Mesenteric fat pad (tissue), 1 donor: ENCODE measurements around the gene PKP2. TPM values are rescaled to one million over a fixed set of nuclear protein-coding genes. Genes with fewer than 3 reads are reported as not detected.
"Not testable (repeated sequence)": the region's sequence is repeated elsewhere in the genome, so short reads cannot be mapped to it uniquely, and the experiment has no call there.

Source experiments
- DNase-seq: peaks from one replicate; pipeline ENCODE4 v3.0.0-alpha.2; 2020; ENCODE audit warnings: low spot score
- total RNA-seq: library from RNA; stranded (reverse); fragmentation: NEBNext Ultra II Directional; extraction: Animal tissue kit (Norgen Biotek cat#: 25700); gene quantifications from one replicate; pipeline ENCODE4 v1.2.1, GENCODE V29; 2021
- donor health status: DM: yes; HTN: yes; CAD: no.

PKP2 gene
- total RNA-seq, 1 donor from 2014 or later, result 1.00 TPM

DNA sequence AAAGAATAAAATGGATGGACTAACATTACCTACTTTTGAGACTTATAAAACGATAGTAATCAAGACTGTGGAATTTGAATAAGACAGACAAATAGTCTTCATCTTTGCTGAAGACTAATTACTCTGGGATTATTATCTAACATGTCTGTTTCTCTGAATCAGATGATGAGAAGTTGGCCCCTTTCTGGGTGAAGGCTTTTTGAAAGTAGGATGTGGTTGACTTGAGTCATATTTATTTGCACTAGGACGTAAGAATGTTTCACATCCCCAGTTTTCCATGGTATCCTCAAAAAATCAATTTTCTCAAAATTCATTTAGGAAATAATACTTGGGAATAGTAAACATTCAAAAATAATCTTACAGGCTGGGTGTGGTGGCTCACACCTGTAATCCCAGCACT lies 31.8 kb downstream of the PKP2 start:
- DNase-seq, result no peak

DNA sequence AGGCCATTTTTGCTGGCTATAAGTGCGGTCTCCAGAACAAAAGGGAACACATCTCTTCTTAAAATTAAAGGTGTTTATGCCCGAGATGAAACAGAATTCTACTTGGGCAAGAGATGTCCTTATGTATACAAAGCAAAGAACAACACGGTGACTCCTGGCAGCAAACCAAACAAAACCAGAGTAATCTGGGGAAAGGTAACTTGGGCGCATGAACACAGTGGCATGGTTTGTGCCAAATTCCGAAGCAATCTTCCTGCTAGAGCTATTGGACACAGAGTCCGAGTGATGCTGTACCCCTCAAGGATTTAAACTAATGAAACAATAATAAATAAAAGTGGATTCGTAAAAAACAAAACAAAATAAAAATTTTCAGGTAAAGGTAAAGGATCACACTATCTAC lies 33.4 kb downstream of the PKP2 start:
- DNase-seq, result no peak

DNA sequence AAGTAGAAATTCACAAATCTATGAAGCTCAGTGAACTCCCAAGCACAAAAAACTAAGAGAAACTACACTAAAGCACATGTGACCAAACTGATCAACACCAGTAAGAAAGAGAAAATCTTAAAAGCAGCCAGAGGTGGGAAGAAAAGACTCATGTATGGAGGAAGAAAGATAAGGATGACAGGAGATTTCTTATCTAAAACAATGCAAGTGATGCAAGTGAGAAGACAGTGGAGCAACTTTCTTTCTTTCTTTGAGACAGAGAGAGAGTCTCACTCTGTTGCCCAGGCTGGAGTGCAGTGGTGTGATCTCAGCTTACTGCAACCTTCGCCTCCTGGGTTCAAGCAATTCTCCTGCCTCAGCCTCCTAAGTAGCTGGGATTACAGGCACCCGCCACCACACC lies 34.9 kb downstream of the PKP2 start:
- not testable (repeated sequence) for DNase-seq

DNA sequence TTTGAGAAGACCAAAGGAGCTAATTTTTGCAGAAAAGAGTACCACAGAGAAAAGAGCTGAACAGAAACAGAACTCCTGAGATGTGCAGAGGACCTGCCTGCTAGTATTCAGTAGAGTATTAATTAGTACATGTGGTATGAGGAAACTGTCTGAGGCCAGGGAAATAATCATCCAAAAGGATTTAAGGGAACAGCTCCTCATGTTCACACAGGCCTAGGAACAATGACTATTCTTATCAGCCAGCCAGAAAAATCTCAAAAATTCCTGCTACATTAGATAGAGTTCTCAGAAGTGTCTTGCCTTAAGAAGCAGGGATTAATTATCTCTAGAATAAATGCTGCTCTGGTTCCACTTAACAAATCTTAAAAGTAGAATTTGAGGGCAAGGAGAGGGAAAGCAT lies 36.4 kb downstream of the PKP2 start:
- no peak for DNase-seq

DNA sequence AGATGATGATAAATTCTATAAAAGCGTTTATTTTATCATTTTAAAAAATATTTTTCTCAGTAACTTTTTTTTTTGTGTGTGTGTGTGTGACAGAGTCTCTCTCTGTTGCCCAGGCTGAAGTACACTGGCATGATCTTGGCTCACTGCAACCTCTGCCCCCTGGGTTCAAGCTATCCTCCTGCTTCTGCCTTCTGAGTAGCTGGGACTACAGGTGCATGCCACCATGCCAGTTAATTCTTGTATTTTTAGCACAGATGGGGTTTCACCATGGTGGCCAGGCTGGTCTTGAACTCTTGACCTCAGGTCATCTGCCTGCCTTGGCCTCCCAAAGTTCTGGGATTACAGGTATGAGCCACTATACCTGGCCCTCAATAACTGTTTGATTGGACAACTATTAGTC lies 37.2 kb downstream of the PKP2 start:
- no peak for DNase-seq

DNA sequence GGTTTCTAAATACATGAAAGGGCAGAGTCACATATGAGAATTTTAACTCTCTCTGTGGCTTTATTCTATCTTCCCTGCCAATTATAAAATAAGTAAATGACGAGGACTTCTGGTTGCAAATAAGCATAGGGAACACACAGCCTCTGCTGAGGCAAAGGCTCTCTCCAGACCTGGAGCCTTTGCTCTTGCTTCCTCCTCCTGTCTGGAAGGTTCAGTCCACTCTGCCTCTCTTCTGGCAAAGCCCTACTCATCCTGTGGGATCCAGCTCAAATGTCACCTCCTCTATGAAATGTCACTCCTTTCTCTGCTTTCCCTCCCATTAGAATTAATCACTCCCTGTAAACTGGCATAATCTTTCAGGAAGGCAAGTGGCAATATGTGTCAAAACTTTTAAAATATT lies 41.9 kb downstream of the PKP2 start:
- no peak for DNase-seq

DNA sequence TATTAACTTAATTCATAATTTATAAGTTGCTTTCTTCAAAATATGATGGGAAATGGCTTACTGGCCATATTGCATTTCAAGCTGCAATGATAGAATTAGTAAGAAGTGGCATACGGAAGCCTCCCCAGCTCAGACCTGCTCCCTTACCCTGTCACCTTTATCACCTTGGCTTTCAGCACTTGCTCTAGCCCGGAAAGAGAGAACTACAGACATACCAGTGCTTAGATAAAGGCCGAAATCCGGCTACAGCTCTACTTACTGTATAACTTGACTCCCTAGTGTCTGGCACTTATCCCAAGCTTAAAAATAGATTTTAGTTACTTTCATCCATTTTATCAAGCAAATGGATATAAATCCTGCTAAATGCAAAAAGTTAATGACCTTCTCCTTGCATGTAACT lies 42.5 kb downstream of the PKP2 start:
- DNase-seq, result no peak

DNA sequence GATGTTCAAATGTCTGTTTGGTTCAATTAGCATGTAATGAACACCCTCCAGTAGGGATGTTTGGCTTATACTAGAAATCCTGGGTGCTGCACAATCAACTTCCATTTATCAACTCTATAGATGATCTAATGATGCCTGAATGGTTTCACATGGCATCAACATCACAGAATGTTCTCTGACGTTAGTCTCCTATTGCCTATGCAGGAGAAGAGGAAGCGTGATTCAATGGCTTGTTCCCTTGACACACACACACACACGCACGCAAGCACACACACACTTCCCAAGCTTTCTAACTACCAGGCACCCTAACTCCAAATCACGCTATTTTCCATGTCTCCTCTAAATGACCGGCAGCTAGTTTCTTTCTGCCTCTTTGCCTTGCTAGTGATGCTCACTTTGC lies 49.3 kb downstream of the PKP2 start:
- DNase-seq, result no peak

DNA sequence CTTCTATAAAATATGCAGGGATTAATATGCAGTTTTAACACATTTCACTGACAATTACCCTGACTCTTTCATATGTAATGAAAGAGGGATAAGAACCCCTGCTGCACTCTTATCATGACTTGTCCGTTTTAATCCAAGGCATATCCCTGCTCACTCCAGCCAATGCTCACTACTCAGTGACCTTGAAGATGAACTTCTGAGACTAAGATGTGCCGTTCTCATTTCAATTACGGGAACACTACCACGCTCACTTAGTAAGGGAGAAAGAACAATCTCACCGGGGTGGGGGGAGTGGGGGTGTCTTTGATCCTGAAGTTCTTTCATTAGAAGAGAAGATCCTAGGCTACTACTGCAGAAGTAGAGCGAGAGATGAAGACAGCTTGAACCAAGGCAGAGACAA lies 50.5 kb downstream of the PKP2 start:
- no peak for DNase-seq

DNA sequence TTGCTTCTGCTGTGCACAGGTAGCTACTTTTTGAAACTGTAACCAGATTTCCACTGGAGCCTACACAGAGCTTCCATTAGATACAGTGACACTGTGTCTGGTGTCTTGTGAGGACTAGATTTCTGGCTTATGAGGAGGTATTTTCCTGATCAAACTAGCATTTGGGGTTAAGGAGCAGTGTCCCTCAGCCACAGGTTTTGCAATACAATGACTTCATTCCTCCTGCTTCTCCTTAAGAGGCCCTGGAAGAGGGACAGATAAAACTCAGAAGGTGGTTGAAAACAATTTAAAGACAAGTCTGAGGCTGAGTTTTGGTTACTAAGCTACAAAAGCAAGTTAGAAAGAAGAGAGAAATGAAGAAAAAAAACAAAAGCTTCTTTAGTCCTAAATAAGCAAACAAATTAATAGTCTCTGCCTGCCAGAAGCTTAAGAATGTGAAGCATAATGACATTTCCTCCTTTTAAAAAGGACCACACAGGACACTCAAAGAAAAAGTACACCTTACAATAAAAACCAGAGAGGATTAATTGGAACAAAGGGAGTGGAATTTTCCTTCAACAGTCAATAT lies 53.0 kb downstream of the PKP2 start:
- DNase-seq, result no peak

DNA sequence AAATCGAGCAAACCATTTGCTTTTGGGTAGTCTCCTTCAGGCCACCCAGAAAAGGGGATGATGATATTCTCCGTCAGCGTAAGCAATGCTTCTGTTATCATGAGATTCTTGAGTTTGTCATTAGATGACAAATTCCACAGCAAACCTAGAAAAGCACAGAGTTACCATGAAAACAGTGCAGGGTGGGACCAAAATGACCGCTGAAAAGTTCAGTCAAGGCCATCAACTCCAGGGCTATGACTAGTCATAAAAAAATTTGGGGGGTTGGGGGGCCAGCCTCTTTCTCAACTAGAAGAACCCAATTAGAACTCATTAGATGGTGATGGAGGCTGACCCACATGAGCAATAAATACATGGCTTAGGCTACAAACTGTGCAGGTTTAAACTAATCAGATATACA lies 55.5 kb downstream of the PKP2 start:
- DNase-seq, result no peak

DNA sequence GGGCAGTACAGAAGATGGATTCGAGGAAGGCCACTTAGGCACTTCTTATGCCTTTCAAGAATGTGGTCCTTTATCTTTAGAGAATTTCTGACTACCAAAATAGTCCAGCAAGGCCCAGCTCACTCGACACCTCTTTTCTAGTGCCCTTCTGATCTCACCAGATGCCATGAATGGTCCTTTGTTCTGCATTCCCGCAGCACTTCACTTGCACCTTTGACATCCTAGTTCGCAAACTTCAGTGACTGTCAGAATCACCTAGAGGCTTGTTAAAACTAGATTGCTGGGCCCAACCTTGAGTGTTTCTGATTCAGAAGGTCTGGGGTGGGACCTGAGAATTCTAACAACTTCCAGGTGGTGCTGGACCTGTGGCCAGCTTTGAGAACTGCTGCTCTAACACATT lies 56.7 kb downstream of the PKP2 start:
- DNase-seq, result no peak

DNA sequence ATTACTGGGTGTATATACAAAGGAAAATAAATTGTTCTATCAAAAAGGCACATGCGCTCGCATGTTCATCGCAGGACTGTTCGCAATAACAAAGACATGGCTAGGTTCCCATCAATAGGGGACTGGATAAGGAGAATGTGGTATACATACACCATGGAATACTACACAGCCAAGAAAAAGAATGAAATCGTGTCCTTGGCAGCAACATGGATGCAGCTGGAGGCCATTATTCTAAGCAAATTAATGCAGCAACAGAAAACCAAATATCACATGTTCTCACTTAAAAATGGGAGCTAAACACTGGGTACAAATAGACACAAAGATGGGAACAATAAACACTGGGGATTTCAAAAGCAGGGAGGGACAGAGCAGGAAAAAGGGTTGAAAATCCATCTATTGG lies 58.6 kb downstream of the PKP2 start:
- no peak for DNase-seq

DNA sequence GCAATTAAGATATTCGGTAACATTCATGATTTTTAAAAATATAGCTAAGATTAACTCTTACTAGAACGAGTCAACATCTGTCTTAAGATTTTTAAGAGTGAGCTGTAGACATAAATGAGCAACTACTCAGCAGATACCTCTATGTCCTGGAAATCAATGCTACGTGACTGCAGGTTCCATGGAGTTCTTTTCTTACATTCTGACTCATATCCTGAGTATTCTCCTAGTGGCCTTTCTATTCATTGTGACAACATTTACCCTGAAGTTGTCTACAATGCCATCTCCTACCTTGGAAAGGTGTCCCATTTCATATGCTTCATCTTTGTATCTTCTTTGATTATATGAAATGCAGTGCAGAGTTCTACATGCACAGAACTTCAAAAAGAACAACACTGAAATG lies 59.9 kb downstream of the PKP2 start:
- DNase-seq, result no peak

DNA sequence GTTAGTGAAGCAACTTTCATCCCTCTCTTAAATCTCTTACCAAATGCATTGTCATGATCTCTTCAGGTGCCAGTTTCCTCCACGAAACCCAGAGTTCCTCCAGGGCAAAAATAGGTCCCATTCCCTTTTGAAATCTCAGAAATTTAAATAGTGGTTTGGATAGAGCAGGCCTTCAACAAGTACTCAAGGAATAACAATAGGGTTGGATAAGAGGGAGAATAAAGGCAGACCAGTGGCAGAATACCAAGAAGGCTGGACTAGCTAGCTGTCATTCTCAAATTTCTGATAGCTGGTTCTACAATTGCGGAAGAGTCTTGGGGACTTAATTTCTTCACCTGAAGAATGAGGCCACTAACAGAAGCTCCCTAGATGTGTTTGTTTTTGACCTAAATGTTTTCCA lies 62.5 kb downstream of the PKP2 start:
- DNase-seq, result no peak

DNA sequence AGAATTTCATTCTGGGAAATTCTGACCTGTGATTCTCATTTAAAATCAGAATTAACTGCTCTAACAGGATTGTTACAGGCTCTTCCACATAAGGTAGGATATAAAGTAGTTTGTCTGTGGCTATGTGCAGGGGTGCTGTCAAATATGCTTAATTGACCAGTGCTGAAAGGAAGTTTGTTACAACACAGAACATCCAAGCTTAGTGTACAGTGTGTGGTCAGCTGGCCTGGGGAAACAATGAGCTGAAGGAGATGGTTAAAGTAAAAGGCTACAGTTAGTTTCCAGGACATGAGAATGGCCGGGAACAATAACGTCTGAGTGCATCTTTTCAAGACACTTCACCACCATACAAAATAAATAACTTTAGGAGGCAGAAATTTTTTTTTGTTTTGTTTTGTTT lies 68.0 kb downstream of the PKP2 start:
- no peak for DNase-seq

DNA sequence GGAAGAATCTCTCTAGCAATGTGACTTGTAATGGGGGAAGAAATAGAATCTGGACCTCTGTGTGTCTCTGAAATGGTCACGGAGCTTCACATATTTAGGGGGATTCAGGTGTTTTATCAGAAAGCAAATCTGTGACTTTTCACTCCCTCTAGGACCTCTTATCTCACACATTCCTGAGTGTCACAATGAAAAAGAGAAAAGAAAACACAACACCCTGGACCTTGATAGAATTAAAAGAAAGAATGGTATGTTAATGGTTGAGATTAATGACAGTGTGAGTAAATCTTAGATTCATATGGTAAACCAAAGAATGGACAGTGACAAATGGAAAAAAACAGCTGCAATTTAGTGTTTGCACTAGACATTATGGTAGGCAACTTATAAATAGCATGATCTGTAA lies 68.5 kb downstream of the PKP2 start:
- DNase-seq, result no peak

DNA sequence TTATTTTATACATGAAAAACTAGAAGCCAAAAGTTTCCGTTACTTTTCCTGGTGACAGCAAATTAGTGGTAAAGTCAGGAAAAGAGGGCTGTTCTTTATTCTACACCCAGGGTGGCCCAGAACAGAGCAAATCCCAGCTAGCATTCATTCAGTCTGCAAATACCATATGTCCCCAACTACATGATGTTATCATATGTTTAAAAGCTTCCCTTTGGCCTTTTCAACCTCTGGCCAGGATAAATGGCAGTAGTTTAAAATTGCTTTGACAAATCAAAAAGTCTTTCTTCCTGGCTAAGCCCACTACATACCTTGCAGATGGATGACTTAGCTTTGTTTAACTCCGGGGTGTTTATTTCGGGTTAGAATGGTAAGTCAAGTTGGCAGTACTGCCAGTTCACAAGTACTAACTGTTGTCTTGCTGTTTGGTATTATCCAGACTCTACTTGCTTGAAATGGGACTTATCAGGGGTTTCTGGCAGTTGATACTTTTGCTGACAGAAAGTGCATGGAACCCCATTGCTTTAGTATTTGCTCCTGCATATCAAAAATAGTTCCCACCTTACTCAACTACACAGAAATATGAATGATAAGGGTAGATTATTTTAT lies 69.7 kb downstream of the PKP2 start:
- DNase-seq, result no peak

DNA sequence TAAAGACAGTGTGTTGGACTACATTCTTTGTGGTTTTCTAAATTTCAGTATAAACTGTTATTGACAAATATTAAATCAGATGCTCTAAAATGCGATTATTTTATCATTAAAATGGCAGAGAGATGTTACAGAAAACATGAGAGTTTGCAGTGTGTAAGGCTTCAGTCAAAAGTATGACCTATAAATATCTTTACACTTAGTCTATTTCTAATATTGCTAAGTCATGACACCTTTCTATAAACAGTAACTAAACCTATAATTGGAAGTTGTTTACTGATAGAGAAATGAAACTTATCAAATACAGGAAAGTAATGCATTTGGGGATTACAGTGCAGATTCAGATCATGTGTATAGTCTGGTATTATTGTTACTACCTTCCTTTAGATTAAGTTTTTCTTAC lies 72.0 kb downstream of the PKP2 start:
- no peak for DNase-seq

DNA sequence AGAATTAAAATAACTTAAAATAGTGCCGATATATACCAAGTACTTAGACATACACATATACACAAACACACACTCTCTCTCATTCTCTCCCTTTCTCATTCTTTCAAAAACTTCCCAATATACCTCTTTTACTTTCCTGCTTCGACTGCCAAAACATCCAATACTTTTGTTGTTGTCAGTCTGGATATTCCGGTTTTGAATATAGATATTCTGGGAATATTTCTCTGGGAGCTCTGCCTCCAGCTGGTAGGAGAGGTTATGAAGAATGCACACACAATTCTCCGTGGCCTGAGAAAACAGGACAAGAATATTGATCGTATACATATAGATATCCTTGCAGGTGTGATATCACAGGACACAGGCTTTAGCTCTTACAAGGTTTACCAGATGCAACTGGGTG lies 74.2 kb downstream of the PKP2 start:
- no peak for DNase-seq

DNA sequence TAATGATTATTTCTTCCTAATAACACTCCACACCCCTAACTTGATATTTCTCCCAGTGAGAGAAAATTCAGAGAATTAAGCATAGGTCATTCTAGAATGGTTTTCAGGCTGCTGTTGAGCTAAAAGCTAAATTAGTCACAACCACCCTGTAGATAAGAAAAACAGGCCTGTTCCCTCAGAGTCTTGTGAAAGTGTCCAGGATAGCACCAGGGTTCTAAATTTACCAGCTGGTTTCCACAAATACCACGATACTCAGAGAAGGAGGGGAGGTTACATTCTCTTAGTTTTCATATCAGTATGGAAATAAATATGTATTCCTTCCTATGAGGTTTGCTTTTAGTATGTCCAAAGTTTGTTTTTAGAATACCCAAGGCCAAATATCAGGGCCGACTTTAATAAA lies 74.9 kb downstream of the PKP2 start:
- no peak for DNase-seq

DNA sequence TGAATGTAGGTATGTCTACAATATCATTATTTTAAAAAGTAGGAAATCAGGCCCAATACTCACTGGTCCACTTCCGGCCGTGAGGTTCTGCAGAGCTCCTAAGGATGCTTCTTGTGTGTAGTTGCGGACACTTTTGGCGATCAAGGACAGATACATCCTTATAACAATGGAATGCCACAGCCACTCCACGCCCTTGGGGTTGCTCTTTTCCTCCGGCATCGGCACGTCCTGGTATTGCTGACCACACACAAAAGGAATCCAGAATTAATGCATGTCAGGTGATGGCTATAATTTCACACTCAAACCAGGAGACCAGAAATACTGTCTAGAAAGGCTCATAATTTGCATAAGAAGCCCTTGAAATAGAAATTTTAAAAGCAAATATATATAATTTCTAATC lies 75.3 kb downstream of the PKP2 start:
- no peak for DNase-seq

DNA sequence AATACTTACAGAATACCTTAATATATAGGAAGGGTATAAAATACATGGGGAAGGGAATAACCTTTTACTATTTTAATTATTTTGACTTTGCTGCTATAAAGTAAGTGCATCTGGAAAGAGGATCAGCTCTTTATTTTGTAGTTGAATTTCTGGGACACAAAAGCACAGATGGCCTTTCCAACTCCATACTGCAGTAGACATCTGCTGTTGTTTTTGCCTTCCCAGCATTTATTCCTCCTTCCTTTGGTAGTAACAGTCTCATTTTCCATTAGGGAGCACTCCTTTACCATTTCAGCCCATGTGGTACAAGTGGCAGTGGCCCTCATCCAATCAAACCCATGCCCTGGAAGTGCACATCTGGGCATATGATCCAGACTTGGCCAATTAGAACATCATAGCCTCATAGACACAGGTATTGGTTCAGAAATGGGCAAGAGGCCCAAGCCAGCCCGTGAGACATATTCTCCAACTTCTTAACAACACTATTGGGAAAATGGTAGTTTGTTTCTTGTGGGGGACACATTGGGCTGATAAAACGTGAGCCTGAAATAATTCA lies 76.1 kb downstream of the PKP2 start:
- no peak for DNase-seq

DNA sequence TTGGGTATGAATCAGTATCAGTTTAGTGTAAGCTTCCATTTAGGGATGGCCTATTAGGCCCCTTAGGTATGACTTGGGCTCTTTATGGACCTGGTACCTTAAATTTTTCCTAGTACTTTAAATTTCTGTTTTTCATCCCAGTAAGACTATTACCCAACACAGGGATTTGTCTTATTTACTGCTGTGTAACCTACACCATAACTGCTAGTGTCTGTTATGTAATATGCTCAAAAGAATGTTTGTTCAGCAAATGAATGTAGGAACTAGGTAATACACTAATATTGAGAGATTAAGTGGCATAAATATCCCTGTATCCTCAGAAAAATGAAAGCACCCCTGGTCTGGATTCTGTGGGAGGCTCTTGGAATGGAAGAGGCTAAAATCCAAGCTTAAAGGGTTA lies 77.2 kb downstream of the PKP2 start:
- DNase-seq, result no peak
